Activated CD4-positive, alpha-beta memory T cell treated with anti-CD3 and anti-CD28 coated beads, Interleukin-2, amount 10 ng/mL, durations not matched to agents 7 days and 5 days (primary cell): ENCODE results near the gene JADE2. TPM values are rescaled to one million over a fixed set of nuclear protein-coding genes. Genes with fewer than 3 reads are reported as not detected.
A peak's percentile ranks its signal among the peaks of the same experiment; 100 is the strongest.

Experiments
- CTCF ChIA-PET: fragments of 350-600 bp; sonication (Branson Sonifier 250); formaldehyde crosslinking; loops from one replicate; lab custom pipeline; 2021; ENCODE audit warnings: antibody characterized with exemption, inconsistent platforms; lab: Charles Lee
- POLR2A ChIA-PET: fragments of 350-600 bp; sonication (Branson Sonifier 250); formaldehyde crosslinking; loops from one replicate; lab custom pipeline; 2021; ENCODE audit warnings: antibody characterized with exemption; lab: Charles Lee
- DNase-seq: peaks from one replicate; pipeline ENCODE4 v3.0.0-alpha.2; 2020
- H3K27ac Mint-ChIP-seq: one replicate; pipeline ENCODE4 v1.8.0; 2021; ENCODE audit warnings: mild to moderate bottlenecking, mixed read lengths
- H3K27me3 Mint-ChIP-seq: one replicate; pipeline ENCODE4 v1.8.0; 2021; ENCODE audit warnings: mixed read lengths
- H3K36me3 Mint-ChIP-seq: one replicate; pipeline ENCODE4 v1.8.0; 2021; ENCODE audit warnings: low read depth, mixed read lengths
- H3K4me1 Mint-ChIP-seq: one replicate; pipeline ENCODE4 v1.8.0; 2021; ENCODE audit warnings: mixed read lengths
- H3K4me3 Mint-ChIP-seq: one replicate; pipeline ENCODE4 v1.8.0; 2021; ENCODE audit warnings: mild to moderate bottlenecking, mixed read lengths
- H3K9me3 Mint-ChIP-seq: one replicate; pipeline ENCODE4 v1.8.0; 2021; ENCODE audit warnings: mixed read lengths
- total RNA-seq, 2 experiments: library from RNA; stranded (reverse); gene quantifications; one replicate each; pipeline ENCODE4 v1.2.3, GENCODE V29; 2021

The JADE2 gene
- total RNA-seq, 2 experiments from 2014 or later, result 72.7 to 73.5 TPM

DNA sequence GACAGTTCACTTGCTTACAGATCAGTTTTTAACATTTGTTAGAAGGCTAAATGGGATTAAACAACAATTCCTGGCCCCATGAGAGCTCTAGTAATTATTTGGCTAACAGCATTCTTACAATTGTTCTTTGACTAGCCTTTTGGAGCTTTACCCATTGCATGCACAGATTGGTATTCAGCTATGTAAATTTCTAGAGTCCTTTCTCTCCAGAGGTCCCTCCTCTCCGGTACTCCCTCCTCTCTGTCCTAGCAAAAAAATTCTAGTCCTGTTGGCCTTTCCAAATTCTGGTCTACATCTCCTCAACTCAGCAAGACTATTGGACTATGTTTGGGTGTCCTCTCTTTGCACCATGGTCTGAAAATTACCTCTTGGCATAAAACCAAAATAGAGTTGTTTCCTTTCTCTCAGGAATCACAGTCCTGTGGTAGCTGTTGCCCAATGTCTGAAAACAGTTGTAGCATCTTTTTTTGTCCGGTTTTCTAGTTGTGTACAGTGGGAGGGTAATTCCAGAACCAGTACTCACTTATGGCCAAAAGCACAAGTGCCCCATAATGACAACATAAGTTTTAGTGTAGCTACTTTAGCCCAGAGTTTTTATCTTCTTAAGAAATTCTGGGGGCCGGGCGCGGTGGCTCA lies 89.1 kb downstream of the JADE2 start:
- CTCF ChIA-PET, result interaction anchor here (0.6 kb wide), 1 partner anchor 9 kb away, joined by 3 read pairs; no protein-coding TSS in a partner anchor
- no peak overlapping the region for H3K27ac Mint-ChIP-seq
- no peaks in the 10 kb centered on the region for H3K27me3 Mint-ChIP-seq
- no peak overlapping the region for H3K4me3 Mint-ChIP-seq
- DNase-seq, result no peak
- POLR2A ChIA-PET, result interaction anchor here (1.2 kb wide), 1 partner anchor 18 kb away, joined by 4 read pairs; no protein-coding TSS in a partner anchor
- peaks cover 21% of the 10 kb centered on the region for H3K4me1 Mint-ChIP-seq
- no peaks in the 10 kb centered on the region for H3K9me3 Mint-ChIP-seq
- peaks cover 47% of the 10 kb centered on the region for H3K36me3 Mint-ChIP-seq

DNA sequence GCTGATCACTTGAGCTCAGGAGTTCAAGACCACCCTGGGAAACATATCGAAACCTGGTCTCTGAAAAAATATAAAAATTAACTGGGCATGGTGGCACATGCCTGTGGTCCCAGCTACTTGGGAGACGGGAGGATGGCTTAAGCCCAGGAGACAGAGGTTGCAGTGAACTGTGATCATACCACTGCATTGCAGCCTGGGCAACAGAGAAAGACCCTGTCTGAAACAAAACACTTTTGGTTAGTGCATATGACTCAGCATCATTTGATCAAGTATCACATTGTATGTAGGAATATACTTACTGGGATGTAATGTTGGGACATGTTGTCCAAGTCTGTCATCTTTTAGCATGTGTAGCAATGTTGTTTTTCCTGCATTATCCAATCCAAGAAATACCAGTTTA lies 95.2 kb downstream of the JADE2 start:
- H3K36me3 Mint-ChIP-seq, result peaks cover 49% of the 10 kb centered on the region
- H3K4me3 Mint-ChIP-seq, result no peak overlapping the region
- ChIA-PET POLR2A (interaction anchor here (1.5 to 2.6 kb wide), 2 partner anchors 10 to 11 kb away, joined by 6 read pairs; no protein-coding TSS in a partner anchor), CTCF (interaction anchor here (0.7 to 1.3 kb wide), 3 partner anchors 11 to 78 kb away, joined by 3 to 6 read pairs (median 5); no protein-coding TSS in a partner anchor)
- peaks cover 8% of the 10 kb centered on the region for H3K4me1 Mint-ChIP-seq
- DNase-seq, result no peak
- no peak overlapping the region for H3K27ac Mint-ChIP-seq
- H3K9me3 Mint-ChIP-seq, result no peaks in the 10 kb centered on the region
- no peaks in the 10 kb centered on the region for H3K27me3 Mint-ChIP-seq

DNA sequence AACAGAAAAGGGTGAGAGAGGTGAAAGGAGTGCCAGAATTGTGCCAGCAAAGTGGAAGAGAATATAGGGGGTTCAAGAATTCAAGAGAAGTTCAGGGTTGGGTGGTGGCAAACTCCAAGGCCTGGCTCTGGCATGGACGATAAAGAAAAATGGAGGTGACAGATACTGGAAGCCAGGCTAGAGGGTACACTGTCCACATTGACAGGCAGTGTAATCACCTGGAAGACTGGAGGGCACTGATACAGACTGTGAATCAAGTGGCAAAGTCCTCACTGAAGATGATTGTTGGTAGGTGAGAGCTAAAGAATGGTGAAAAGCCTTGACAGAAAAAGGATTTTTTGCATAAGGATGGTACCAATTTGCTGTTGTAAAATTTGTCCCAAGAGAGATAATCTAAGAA lies 100.1 kb downstream of the JADE2 start:
- H3K4me1 Mint-ChIP-seq, result peaks cover 18% of the 10 kb centered on the region
- ChIA-PET CTCF (interaction anchor here (1.7 kb wide), 1 partner anchor 38 kb away, joined by 6 read pairs; no protein-coding TSS in a partner anchor), POLR2A (interaction anchor here (1.7 kb wide), 1 partner anchor 23 kb away, joined by 6 read pairs; the partner anchor contains the start of gene SEC24A)
- no peaks in the 10 kb centered on the region for H3K9me3 Mint-ChIP-seq
- no peaks in the 10 kb centered on the region for H3K27me3 Mint-ChIP-seq
- no peak overlapping the region for H3K27ac Mint-ChIP-seq
- peaks cover 38% of the 10 kb centered on the region for H3K36me3 Mint-ChIP-seq
- no peak overlapping the region for H3K4me3 Mint-ChIP-seq
- DNase-seq, result no peak

DNA sequence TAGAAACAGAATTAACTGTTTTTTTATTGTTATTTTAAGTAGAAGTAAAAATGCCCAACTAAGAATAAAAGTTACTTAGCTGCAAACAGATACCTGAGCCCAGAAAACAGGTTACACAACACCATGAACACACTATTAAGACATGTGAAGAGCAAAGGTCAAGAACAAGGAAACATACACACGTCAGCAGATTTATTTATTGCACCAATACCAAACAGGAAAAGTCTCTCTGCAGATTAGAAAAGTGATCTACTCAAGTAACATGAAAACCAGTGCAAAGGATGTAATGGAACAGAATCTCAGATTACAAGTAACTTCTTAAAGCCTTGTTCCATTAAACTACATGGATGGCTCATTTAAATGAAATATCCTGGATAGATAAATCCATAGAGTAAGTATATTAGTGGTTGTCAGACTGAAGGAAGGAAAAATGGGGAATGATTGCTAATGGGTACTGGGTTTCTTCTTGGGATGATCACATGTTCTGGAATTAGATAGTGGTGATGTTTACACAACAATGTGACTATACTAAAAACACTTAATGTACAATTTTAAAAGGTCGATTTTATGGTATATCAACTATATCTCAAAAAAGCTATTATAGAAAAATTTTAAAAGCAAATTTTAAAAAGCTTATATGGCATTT lies 101.0 kb downstream of the JADE2 start:
- H3K4me1 Mint-ChIP-seq, result peaks cover 25% of the 10 kb centered on the region
- no peaks in the 10 kb centered on the region for H3K27me3 Mint-ChIP-seq
- peak overlapping the region; percentile 27 for H3K27ac Mint-ChIP-seq
- no peak for DNase-seq
- ChIA-PET POLR2A (interaction anchor here (1.0 to 1.7 kb wide), 2 partner anchors 22 kb away, joined by 4 to 6 read pairs; partner anchors contain the start of gene SEC24A), CTCF (interaction anchor here (0.7 to 1.7 kb wide), 2 partner anchors 39 to 436 kb away, joined by 4 to 6 read pairs; no protein-coding TSS in a partner anchor)
- H3K4me3 Mint-ChIP-seq, result no peak overlapping the region
- H3K36me3 Mint-ChIP-seq, result peaks cover 36% of the 10 kb centered on the region
- no peaks in the 10 kb centered on the region for H3K9me3 Mint-ChIP-seq

Other genes with a start within 250 kb of the JADE2 start
- gene CDKL3, start 158.5 kb upstream of the JADE2 start, total RNA-seq, result 1 to 10 TPM; 1.7 to 2.2 TPM
- 100 to 1,000 TPM; 115 to 116 TPM for gene UBE2B, start 154.1 kb upstream of the JADE2 start, total RNA-seq
- gene CDKN2AIPNL, start 113.8 kb upstream of the JADE2 start, total RNA-seq, result 10 to 100 TPM; 23.4 to 23.5 TPM
- 10 to 100 TPM; 55.3 to 57.7 TPM for gene SAR1B, start 107.2 kb downstream of the JADE2 start, total RNA-seq
- 10 to 100 TPM; 29.3 to 29.6 TPM for gene SEC24A, start 123.1 kb downstream of the JADE2 start, total RNA-seq
- 10 to 100 TPM; 30.5 to 31.0 TPM for gene CAMLG, start 212.9 kb downstream of the JADE2 start, total RNA-seq
- gene DDX46, start 233.1 kb downstream of the JADE2 start, total RNA-seq, result 10 to 100 TPM; 51.8 to 56.7 TPM